OCI-LY7 (cell line): ENCODE measurements around the gene HMCES.

Experiments used
- CTCF ChIP-seq: fragments of 200-600 bp; sonication (generic); conservative IDR thresholded peaks from 2 replicates; pipeline ENCODE4 v1.5.1; 2014; ENCODE audit warnings: mild to moderate bottlenecking, antibody characterized with exemption, low read length, moderate library complexity, mixed read lengths
- EZH2phosphoT487 ChIP-seq: fragments of 200-600 bp; sonication (generic); IDR thresholded peaks from 2 replicates; pipeline ENCODE4 v1.6.1; 2018; ENCODE audit warnings: low read depth, borderline replicate concordance, mild to moderate bottlenecking, mixed run types, antibody characterized with exemption, low read length, moderate library complexity, mixed read lengths

GRCh38 chr3:129341331-129342141 is 62.9 kb downstream of the HMCES start:
- TF ChIP-seq CTCF: no peak
- no peak for TF ChIP-seq EZH2phosphoT487
